GM18502 (cell line): ENCODE results near the gene ENDOD1.

Source experiments
- ATAC-seq: cut with Tn5 transposase; IDR thresholded peaks from one replicate; pipeline ENCODE4 v1.9.1; 2021; ENCODE audit warnings: mild to moderate bottlenecking; ENCODE audit not compliant: unreplicated experiment, poor library complexity

ENDOD1 gene

GRCh38 chr11:95156916-95157541 is 67.4 kb downstream of the ENDOD1 start:
- ATAC-seq = no peak

- no peak for ATAC-seq
These were observed 68.2 kb downstream of the ENDOD1 start for GRCh38 chr11:95157824-95158223.

GRCh38 chr11:95161248-95161647 is 71.6 kb downstream of the ENDOD1 start:
- no peak for ATAC-seq

DNA sequence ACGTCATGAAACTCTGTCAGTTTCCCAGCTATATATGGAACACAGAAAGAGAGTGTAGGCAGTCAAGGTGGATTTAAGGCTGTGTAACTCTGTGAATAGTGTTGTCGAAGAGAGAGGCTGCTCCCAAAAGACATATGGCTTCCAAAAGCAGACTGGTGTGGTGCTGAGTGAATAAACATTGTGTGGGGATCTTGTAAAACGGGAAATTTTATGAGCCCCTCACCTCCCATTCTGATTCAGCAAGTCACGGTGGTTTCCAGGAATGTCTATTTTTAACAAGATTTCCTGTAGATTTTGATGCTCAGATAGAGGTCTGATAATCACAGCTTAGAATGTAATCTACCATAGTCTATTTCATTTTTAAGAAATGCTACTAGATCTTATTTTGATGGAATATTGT is 73.5 kb downstream of the ENDOD1 start:
- no peak for ATAC-seq

DNA sequence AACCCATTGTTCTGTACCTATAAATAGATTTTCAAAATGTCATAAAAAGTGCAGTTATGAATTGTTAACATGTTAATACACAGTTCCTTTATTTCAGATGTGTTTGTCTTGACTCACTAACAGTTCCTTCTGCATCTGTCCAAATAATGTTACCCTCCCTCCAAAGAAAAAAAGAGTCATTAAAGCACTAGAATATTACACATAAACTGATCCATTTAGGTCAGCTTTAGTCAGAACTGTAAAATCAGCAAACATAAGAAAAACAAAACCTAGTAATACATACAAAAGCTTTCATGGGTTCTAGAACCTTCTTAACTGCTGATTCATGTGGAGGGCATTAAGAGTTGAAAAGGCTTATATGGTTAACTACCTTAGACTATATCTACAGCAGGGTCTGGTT is 76.0 kb downstream of the ENDOD1 start:
- no peak for ATAC-seq

DNA sequence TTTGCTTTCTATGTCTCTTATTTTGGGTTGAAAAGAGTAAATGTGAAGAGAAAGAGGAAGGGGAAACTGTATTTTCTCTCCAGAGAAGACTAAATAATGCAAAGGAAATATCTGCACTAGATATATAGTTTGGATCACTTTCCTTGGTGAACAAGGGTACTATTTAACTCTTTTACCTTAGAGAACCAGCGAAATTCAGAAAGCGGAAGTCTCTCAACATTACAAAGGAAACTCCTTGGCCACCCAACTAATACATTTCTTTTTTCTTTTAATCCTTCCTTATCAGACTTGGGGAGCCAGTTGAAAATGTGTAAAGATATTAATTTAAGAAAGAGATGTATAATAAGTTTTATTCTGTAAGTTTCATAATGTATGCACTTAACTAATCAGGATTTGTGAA is 77.1 kb downstream of the ENDOD1 start:
- no peak for ATAC-seq

GRCh38 chr11:95170294-95170693 is 80.6 kb downstream of the ENDOD1 start:
- ATAC-seq = no peak

- no peak for ATAC-seq
These were observed 86.3 kb downstream of the ENDOD1 start for GRCh38 chr11:95175818-95176380.
